Esophagus muscularis mucosa (tissue), 4 donors: ENCODE measurements around the gene CALB2.

Experiments used
- EP300 ChIP-seq: sonication (generic); formaldehyde crosslinking; IDR thresholded peaks from one replicate; pipeline ENCODE4 v1.6.1; 2017; ENCODE audit warnings: antibody characterized with exemption
- POLR2A ChIP-seq: fragments of 450-650 bp; IDR thresholded peaks from one replicate; pipeline ENCODE4 v1.6.1; 2017; ENCODE audit warnings: antibody characterized with exemption, moderate library complexity, mild to moderate bottlenecking, low read depth
- POLR2AphosphoS5 ChIP-seq, 2 donors: sonication (generic); formaldehyde crosslinking; IDR thresholded peaks; one replicate each; pipeline ENCODE4 v1.6.1; 2017; ENCODE audit warnings: antibody characterized with exemption in 2 of 2
- TF ChIP-seq, protein P1 (sequence below), 3 experiments: fragments of 200-600 bp in 2 of 3; fragments of 450-650 bp in 1 of 3; sonication (generic) in 2 of 3; IDR thresholded peaks; one replicate each; pipeline ENCODE4 v1.5.1; 2017 to 2019; ENCODE audit warnings: antibody characterized with exemption in 3 of 3, mild to moderate bottlenecking in 2 of 3, moderate library complexity in 1 of 3

DNA sequence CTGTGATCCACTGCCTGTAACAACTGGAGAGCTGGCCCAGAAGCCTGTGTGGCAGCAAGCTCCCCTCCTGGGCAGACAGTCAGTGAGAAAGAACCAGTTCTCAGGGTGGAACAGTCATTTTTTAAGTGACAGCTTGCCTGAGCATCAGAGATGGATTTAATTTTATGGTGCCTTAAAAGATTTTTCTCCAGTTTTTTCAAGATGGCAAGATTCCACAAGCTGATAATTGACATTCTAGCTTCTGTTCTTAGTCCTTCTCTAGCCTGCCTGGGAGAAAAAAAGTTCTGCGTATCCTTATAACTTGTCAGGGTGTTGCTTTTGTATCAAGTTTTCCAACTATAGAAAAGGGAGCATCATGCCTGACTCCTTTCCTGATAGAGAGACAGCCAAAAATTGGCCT lies 21.2 kb downstream of the CALB2 start:
- TF ChIP-seq, protein P1, sequence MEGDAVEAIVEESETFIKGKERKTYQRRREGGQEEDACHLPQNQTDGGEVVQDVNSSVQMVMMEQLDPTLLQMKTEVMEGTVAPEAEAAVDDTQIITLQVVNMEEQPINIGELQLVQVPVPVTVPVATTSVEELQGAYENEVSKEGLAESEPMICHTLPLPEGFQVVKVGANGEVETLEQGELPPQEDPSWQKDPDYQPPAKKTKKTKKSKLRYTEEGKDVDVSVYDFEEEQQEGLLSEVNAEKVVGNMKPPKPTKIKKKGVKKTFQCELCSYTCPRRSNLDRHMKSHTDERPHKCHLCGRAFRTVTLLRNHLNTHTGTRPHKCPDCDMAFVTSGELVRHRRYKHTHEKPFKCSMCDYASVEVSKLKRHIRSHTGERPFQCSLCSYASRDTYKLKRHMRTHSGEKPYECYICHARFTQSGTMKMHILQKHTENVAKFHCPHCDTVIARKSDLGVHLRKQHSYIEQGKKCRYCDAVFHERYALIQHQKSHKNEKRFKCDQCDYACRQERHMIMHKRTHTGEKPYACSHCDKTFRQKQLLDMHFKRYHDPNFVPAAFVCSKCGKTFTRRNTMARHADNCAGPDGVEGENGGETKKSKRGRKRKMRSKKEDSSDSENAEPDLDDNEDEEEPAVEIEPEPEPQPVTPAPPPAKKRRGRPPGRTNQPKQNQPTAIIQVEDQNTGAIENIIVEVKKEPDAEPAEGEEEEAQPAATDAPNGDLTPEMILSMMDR (IDR thresholded peaks at IDR 0.05), result no peak
- no peak for TF ChIP-seq POLR2AphosphoS5 (IDR thresholded peaks at IDR 0.05)
- no peak for TF ChIP-seq POLR2A
- no peak for TF ChIP-seq EP300
